Stimulated activated CD4-positive, alpha-beta T cell treated with anti-CD3 and anti-CD28 coated beads, Interleukin-1b, Interleukin-23, amount 100 ng/mL, for 48 hours (primary cell): ENCODE results near the gene METAP1.
"Not testable (repeated sequence)": the region's sequence is repeated elsewhere in the genome, so short reads cannot be mapped to it uniquely, and the experiment has no call there.

Experiments used
- DNase-seq: peaks from one replicate; pipeline ENCODE4 v3.0.0-alpha.2; 2020

Gene METAP1

GRCh38 chr4:98998551-98998950, 3.0 kb downstream of the METAP1 start:
- DNase-seq, result no peak

DNA sequence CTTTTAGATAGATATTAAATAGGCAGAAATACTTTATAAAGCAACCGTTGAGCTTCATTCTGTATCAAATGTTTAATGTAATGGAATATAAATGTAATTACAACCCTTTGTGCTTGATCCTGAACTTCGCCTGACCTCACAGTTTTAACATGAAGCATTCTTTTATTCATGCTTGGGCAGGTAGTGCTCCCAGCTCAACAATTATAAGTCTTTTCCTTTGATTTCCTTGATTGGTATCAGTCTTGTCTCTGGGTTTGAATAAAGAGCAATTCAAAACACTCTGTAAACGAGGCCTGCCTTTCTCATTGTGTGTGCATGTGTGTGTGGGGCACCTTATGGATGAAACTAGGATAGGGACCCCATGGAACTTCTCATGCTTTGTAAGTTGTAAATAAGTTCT, 6.8 kb downstream of the METAP1 start:
- DNase-seq, result no peak

DNA sequence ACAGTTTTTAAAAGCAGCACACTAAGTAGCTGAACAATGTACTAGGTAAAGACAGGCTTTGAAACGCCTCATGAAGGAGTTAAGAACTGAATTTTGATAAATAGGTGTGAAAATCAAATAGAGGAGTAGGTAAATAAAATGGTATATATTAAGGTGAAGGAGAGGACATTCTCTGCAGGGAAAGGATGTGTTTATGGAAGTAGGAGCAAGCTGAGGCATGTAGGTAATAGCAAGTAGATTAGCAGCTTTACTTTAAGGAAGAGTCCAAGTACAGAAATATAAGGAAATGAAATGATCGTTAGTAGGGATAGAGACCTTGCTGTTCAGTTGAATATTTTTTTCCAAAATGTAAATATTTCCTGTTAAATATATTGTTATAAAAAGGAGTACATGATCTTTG, 12.5 kb downstream of the METAP1 start:
- DNase-seq, result no peak

- DNase-seq, result no peak
Observed at GRCh38 chr4:99011910-99012309, 16.4 kb downstream of the METAP1 start.

DNA sequence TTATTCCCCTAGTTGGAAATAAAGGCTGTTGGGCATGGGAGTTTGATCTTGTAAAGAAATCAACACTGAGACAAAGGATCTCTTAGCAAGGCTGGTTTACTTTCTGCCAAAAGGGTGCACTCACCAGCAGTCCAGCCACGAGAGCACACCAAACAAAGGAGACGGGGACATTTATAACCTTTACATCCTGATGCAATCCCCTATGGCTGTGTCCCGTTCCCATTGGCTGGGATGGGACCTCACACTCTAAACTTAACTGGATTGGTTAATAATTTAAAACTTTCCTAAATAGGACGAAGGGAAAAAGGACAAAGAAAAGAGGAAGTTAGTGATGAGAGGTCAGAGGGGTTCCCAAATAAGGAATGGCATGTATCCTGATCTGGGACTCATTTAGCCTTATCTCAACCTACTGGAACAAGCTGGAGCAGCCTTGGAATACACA, 17.9 kb downstream of the METAP1 start:
- DNase-seq, result no peak

- DNase-seq, result no peak
Observed at GRCh38 chr4:99013884-99014523, 18.5 kb downstream of the METAP1 start.

DNA sequence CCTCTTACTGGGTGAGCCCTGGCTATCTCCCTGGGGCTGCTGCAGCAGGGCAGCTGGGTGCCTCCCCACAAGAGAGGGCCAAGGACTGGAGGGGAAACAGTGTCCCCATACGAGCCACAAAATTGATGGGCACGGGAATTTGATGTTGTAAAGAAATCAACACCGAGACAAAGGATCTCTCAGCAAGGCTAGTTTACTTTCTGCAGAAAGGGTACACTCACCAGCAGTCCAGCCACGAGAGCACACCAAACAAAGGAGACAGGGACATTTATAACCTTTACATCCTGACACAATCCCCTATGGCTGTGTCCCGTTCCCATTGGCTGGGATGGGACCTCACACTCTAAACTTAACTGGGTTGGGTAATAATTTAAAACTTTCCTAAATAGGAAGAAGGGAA, 25.9 kb downstream of the METAP1 start:
- DNase-seq, result no peak

GRCh38 chr4:99022566-99022965, 27.0 kb downstream of the METAP1 start:
- DNase-seq, result no peak

- DNase-seq, result not testable (repeated sequence)
Observed at GRCh38 chr4:99023800-99024251, 28.3 kb downstream of the METAP1 start.

DNA sequence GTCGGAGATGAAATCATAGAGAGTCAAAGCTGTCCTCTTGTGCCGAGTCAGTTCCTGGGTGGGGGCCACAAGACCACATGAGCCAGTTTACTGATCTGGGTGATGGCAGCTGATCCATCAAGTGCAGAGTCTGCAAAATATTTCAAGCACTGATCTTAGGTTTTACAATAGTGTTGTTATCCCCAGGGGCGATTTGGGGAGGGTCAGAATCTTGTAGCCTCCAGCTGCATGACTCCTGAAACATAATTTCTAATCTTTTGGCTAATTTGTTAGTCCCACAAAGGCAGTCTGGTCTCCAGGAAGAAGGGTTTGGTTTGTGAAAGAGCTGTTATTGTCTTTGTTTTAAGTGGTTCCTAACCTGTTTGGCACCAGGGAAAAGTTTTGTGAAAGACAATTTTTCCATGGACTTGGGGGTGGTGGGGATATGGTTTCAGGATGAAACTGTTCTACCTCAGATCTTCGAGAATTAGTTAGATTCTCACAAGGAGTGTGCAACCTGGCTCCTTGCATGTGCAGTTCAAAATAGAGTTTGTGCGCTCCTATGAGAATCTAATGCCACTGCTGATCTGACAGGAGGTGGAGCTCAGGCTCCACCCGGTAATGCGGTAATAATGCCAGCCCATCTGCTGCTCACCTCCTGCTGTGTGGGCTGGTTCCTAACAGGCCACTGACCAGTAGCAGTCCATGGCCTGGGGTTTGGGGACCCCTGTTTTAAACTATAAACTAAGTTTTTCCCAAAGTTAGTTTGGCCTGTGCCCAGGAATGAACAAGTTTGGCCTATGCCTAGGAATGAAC, 29.2 kb downstream of the METAP1 start:
- DNase-seq, result no peak

GRCh38 chr4:99025506-99025905, 30.0 kb downstream of the METAP1 start:
- DNase-seq, result no peak

DNA sequence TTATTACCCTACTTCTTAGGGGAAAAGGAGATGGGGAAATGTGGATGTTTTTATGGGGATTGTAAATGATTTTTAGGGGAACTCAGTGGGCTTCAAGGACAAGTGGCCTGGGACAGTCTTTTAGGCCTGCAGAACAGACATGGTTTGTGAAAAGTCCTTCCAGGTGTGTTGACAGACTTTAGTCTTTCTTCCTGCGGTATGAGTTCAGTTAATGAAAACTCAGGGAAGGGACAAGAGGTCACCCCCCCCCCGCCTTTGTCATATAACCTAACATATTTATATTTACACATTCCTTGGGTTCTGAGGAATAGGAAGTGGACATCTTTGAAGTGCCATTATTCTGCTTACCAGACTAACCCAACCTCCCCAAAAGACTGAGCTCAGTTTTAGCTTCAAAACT, 31.8 kb downstream of the METAP1 start:
- no peak for DNase-seq

GRCh38 chr4:99028187-99028586, 32.7 kb downstream of the METAP1 start:
- peak; percentile 10 for DNase-seq

DNA sequence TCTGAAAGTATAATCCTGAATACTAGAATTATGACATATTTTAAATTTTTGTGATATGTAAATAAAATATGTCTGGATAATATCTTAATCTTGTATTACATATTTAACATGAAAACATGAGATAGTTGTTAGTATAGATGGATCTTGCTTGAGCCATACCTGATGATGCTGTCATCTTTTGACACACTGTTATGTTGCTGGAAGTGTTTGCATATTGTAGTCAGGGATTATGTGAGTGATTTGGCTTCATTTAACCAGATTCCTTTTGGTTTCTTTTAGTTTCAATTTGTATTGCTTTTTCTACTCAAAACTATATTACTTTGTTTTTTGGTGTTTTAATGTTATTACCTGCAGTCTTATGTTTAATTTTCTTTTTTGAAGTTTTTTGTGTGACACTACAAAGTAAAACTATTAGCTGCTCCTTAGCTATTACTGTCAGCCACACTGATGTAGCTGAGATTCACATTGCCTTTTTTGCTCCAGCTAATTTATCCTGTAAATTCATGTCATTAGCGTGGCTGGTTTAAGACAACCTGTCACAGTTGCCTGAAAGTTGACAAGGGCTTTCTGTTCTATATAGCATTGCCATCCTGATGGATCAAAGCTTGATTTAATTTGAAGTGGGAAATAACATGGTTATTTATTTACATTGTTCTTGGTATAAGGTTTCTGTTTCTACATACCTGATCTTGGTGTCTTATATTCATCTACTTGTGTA, 33.7 kb downstream of the METAP1 start:
- no peak for DNase-seq

GRCh38 chr4:99029852-99030251, 34.3 kb downstream of the METAP1 start:
- DNase-seq, result no peak

- DNase-seq, result no peak
Observed at GRCh38 chr4:99033956-99034355, 38.4 kb downstream of the METAP1 start.

- no peak for DNase-seq
Observed at GRCh38 chr4:99038213-99038612, 42.7 kb downstream of the METAP1 start.

GRCh38 chr4:99043346-99043745, 47.8 kb downstream of the METAP1 start:
- no peak for DNase-seq

- DNase-seq, result no peak
Observed at GRCh38 chr4:99047710-99048109, 52.2 kb downstream of the METAP1 start.

- DNase-seq, result no peak
Observed at GRCh38 chr4:99052902-99053301, 57.4 kb downstream of the METAP1 start.

DNA sequence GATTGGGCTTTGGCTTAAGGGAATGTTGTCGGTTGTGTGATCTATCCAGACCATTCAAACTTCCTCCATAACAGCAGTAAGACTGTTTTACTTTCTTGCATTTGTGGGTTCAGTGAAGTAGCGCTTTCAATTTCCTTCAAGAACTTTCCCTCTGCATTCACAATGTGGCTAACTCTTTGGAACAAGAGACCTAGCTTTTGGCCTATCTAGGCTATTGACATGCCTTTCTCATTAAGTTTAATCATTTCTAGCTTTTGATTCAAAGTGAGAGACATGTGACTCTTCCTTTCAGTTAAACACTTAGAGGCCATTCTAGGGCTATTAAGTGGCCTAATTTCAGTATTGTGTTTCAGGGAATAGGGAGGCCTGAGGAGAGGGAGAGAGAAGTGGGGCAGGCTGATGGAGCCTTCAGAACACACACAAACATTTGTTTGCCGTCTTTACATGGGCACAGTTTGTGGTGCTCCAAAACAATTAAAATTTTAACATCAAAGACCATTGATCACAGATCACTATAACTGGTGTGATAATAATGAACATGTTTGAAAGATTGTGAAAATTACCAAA, 59.0 kb downstream of the METAP1 start:
- no peak for DNase-seq

- DNase-seq, result no peak
Observed at GRCh38 chr4:99058228-99058627, 62.7 kb downstream of the METAP1 start.

DNA sequence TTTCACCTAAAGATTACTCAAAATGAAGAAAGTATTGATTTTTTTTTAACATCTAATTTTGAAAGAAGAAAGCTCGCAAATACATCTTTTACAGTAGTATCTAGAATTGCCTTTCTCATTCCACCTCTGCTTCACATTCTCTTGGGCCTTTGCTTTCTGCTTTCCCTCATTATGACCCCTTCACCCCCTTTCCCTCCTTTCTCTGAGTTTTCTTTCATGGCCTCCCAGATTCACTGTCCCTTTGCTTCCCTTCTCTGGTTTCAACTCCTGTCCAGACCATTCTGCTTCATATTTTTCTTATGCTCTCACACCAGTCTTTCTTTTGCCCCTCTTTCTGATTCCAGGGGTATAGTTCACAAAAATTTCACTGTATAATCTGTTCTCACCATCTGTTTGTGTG, 64.0 kb downstream of the METAP1 start:
- DNase-seq, result no peak
